Neural crest cell (in vitro differentiated cells): ENCODE data around the gene SRSF10. TPM values are rescaled to one million over a fixed set of nuclear protein-coding genes. Genes with fewer than 3 reads are reported as not detected.

ENCODE experiments used
- DNase-seq: peaks from one replicate; pipeline ENCODE4 v3.0.0; 2021; ENCODE audit warnings: low read depth, mixed read lengths, low spot score
- H3K27ac Mint-ChIP-seq: one replicate; pipeline ENCODE4 v1.8.0; 2021; ENCODE audit warnings: mild to moderate bottlenecking, mixed read lengths; ENCODE audit not compliant: unreplicated experiment
- H3K27me3 Mint-ChIP-seq: 2 replicates; pipeline ENCODE4 v1.8.0; 2021; ENCODE audit warnings: low read depth, mild to moderate bottlenecking, mixed read lengths
- H3K36me3 Mint-ChIP-seq: 2 replicates; pipeline ENCODE4 v1.8.0; 2021; ENCODE audit warnings: low read depth, mild to moderate bottlenecking, mixed read lengths
- H3K4me1 Mint-ChIP-seq: 2 replicates; pipeline ENCODE4 v1.8.0; 2021; ENCODE audit warnings: mixed read lengths
- H3K4me3 Mint-ChIP-seq: one replicate; pipeline ENCODE4 v1.8.0; 2021; ENCODE audit warnings: mild to moderate bottlenecking, mixed read lengths
- H3K9me3 Mint-ChIP-seq: 2 replicates; pipeline ENCODE4 v1.8.0; 2021; ENCODE audit warnings: mixed read lengths
- total RNA-seq: library from RNA; stranded (reverse); gene quantifications from 2 replicates; pipeline ENCODE4 v1.2.1, GENCODE V29; 2021
- TF ChIP-seq, protein P1 (sequence below): fragments of 200-600 bp; sonication (generic); conservative IDR thresholded peaks from 2 replicates; pipeline ENCODE4 v1.5.0; 2021; ENCODE audit warnings: antibody characterized with exemption, mild to moderate bottlenecking

SRSF10 gene
- total RNA-seq, 1 donor from 2014 or later, result 228 TPM

DNA sequence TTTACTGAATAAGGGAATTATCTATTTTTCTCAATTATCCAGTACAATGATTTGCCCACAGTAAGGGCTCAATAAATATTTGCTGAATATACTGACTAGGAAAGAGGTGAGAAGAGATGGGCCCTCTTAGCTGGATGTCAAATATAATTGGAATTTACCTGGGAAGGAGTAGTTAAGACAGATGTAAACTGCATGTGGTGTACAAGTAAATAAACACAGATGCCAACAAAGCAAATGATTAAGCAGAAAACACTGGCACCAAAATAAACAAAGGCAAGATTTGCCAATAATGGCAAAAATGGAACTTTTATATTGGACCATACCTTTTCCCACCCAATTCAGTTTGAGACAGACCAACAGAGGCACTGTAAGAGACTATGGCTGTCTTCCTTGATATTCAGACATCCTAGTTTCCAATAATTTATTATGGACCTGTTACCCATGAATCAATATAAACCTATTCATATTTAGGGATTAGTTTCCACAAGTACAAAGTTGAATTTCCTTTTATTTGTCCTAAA lies 13.1 kb downstream of the SRSF10 start:
- no peak for DNase-seq
- no peaks in the 10 kb centered on the region for H3K9me3 Mint-ChIP-seq
- H3K27ac Mint-ChIP-seq, result no peak overlapping the region
- no peaks in the 10 kb centered on the region for H3K27me3 Mint-ChIP-seq
- TF ChIP-seq, protein P1, sequence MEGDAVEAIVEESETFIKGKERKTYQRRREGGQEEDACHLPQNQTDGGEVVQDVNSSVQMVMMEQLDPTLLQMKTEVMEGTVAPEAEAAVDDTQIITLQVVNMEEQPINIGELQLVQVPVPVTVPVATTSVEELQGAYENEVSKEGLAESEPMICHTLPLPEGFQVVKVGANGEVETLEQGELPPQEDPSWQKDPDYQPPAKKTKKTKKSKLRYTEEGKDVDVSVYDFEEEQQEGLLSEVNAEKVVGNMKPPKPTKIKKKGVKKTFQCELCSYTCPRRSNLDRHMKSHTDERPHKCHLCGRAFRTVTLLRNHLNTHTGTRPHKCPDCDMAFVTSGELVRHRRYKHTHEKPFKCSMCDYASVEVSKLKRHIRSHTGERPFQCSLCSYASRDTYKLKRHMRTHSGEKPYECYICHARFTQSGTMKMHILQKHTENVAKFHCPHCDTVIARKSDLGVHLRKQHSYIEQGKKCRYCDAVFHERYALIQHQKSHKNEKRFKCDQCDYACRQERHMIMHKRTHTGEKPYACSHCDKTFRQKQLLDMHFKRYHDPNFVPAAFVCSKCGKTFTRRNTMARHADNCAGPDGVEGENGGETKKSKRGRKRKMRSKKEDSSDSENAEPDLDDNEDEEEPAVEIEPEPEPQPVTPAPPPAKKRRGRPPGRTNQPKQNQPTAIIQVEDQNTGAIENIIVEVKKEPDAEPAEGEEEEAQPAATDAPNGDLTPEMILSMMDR, result no peak
- peaks cover 18% of the 10 kb centered on the region for H3K4me1 Mint-ChIP-seq
- peaks cover 14% of the 10 kb centered on the region for H3K36me3 Mint-ChIP-seq
- H3K4me3 Mint-ChIP-seq, result no peak overlapping the region

DNA sequence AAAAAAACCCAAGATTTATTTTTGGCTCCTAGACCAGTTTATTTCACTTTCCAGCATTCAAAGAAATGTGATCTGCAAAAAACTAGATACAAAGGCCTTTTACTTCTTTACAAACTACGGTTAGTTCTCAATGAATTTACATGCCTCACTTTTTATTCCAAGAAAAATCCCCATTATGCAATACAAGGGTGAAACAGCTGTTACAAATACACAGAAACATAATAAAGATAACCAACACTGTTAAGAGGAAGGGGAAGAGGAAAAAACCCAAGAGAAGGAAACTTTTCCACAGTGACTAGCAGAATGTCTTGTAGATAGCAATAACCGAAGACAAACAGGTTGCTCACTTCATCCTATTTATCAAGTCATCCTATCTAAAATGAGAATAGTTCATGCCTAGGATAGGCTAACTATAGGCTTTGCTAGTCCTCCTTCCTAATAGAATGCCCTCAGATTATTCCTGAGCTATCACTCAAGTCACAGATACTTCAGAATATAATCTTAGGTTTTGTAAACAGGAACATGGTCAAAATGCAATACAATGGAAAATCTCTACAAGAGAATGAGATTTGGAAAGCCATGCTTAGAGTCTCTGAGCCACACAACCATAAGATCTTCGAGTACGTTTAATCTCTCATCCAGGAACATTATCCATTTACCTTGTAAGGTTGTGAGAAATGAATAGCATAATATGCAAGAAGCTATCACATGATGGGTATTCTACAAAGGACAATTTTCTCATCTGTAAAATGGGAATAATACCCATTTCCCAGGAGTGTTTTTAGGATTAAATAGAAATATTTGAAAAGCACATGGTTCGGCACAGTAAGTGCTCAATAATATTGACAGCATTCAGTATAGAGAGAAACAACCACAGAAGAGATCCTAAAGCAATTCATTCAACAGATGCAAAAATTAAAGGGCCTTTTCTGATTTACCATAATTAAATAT lies 15.1 kb downstream of the SRSF10 start:
- Mint-ChIP-seq H3K27ac (no peak overlapping the region), H3K4me3 (peak overlapping the region; percentile 53), H3K36me3 (peaks cover 21% of the 10 kb centered on the region), H3K27me3 (no peaks in the 10 kb centered on the region), H3K4me1 (peaks cover 28% of the 10 kb centered on the region), H3K9me3 (no peaks in the 10 kb centered on the region)
- DNase-seq, result no peak
- TF ChIP-seq, protein P1, result no peak

DNA sequence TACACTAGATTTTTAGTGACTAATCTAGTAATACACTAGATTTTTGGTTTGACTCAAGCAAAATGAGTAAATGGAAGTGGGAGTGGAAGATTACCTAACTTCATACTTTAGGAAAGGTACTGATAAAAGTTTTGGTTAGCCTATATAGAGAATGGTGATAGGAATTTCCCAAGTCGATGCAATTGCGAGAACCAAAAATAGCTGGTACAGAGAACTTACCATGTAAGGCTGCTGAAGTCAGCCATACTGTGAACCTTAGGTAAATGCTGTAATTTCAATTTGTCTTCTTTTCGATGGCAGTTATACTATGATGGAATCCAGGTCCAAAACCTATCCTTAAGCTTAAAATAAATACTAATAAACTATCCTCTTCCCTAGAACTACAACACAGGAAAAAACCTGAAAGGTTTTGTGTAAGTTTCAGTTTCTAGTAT lies 15.9 kb downstream of the SRSF10 start:
- no peak for DNase-seq
- H3K36me3 Mint-ChIP-seq, result peaks cover 23% of the 10 kb centered on the region
- H3K27ac Mint-ChIP-seq, result no peak overlapping the region
- peak overlapping the region; percentile 53 for H3K4me3 Mint-ChIP-seq
- H3K27me3 Mint-ChIP-seq, result peaks cover 2% of the 10 kb centered on the region
- TF ChIP-seq, protein P1, result no peak
- no peaks in the 10 kb centered on the region for H3K9me3 Mint-ChIP-seq
- H3K4me1 Mint-ChIP-seq, result peaks cover 30% of the 10 kb centered on the region

DNA sequence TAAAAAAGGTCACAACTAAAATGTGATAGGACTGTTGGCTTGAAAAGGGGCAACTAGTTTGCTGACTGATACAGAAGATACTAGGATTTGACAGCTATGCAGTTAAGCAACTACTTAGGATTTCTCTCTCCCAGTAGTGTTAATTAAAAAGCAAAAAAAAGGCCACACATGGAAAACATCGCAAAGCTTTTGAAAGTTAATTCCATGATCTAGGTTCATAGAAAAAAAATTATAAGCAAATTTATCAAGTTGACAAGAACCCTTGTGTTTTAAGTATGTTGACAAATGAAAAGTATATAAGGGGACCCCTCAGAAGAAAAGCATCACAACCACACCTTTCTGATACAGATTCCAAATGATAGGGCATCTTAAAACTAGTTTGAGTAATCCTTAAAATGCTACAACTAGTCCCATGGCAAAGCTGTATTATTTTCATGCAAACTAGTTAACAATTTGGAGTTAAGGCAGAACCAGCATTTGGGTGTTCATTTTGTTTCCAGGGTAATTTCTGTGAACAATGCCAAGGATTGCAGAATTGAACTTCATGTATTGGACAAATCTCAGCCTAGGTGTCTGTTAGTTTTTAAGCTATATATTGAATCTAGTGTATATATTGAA lies 16.4 kb downstream of the SRSF10 start:
- no peak for DNase-seq
- Mint-ChIP-seq H3K9me3 (no peaks in the 10 kb centered on the region), H3K4me1 (peaks cover 35% of the 10 kb centered on the region), H3K36me3 (peaks cover 23% of the 10 kb centered on the region), H3K27me3 (peaks cover 2% of the 10 kb centered on the region), H3K27ac (no peak overlapping the region), H3K4me3 (peak overlapping the region; percentile 53)
- TF ChIP-seq, protein P1, result no peak

DNA sequence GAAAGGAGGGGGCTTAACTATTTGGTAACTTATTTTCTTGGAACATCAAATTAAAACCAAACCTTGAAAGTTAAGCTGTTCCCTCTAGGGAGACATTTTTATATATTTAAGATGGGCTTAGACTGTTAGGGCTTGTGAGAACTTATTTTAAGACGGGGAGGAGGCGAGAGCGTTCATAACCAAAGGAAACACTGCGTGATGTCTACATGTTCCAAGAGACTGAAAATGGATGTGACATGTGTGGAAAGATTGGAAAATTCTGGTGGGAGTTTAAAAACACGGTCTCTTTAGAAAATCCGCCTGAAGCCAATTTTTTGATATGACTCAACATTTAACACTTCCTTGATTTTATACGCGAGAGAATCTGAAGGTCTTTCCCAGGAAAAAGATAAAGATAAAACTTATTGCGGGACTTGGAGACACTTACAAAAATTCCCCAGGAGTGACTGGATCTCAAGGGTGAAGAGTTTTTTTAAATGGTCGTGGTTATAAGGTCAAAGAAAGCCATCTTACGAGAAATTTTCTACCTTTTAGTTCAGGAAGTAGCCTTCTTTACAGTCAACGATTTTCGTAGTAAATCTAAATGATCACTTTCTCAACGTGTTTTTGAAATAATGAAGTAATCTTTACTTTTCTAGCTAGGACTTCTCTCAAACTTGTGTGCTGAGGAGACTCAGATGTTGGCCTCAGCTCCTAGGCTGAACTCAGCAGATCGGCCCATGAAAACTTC lies 19.7 kb downstream of the SRSF10 start:
- peak overlapping the region; percentile 100 for H3K27ac Mint-ChIP-seq
- H3K9me3 Mint-ChIP-seq, result no peaks in the 10 kb centered on the region
- TF ChIP-seq, protein P1, result no peak
- peaks cover 19% of the 10 kb centered on the region for H3K36me3 Mint-ChIP-seq
- no peak for DNase-seq
- H3K27me3 Mint-ChIP-seq, result peaks cover 2% of the 10 kb centered on the region
- H3K4me1 Mint-ChIP-seq, result peaks cover 45% of the 10 kb centered on the region
- H3K4me3 Mint-ChIP-seq, result peak overlapping the region; percentile 100
